H1 (cell line): ENCODE measurements around the gene ZNF74. TPM values are rescaled to one million over a fixed set of nuclear protein-coding genes. Genes with fewer than 3 reads are reported as not detected.
A peak's percentile ranks its signal among the peaks of the same experiment; 100 is the strongest.

ENCODE experiments used
- CTCF ChIA-PET: fragments of 300-600 bp; sonication (Branson Sonifier 250); formaldehyde crosslinking; loops from one replicate; lab custom pipeline; 2021; ENCODE audit not compliant: partially characterized antibody; lab: Charles Lee
- POLR2A ChIA-PET: fragments of 300-600 bp; sonication (Branson Sonifier 250); formaldehyde crosslinking; loops from one replicate; lab custom pipeline; 2021; ENCODE audit warnings: inconsistent platforms; ENCODE audit not compliant: partially characterized antibody; lab: Charles Lee
- DNase-seq, 2 experiments: peaks; one replicate each; pipeline versions ENCODE4 v3.0.0 to v3.0.0-alpha.2; 2010 to 2022; ENCODE audit warnings: low spot score in 2 of 2, low read depth in 1 of 2, mixed read lengths in 1 of 2
- FAIRE-seq: peaks from 2 replicates; lab custom pipeline; 2011; peaks lifted over from hg19 to GRCh38; lab: Jason Lieb, UNC
- H2AFZ ChIP-seq: 2 replicates; pipeline ENCODE4 v1.8.1; 2012; ENCODE audit warnings: low read length, inconsistent platforms
- H2AK5ac ChIP-seq: 2 replicates; pipeline ENCODE4 v1.6.1; 2013; ENCODE audit warnings: low read depth, low read length
- H2BK120ac ChIP-seq: replicated peaks from 2 replicates; pipeline ENCODE3; 2013; ENCODE audit warnings: low read depth, low read length, inconsistent platforms
- H2BK12ac ChIP-seq: 2 replicates; pipeline ENCODE4 v1.6.1; 2013; ENCODE audit warnings: low read depth, low read length
- H2BK15ac ChIP-seq: 2 replicates; pipeline ENCODE4 v1.6.1; 2013; ENCODE audit warnings: low read length
- H2BK20ac ChIP-seq: 2 replicates; pipeline ENCODE4 v1.6.1; 2013; ENCODE audit warnings: low read length
- H2BK5ac ChIP-seq: 2 replicates; pipeline ENCODE4 v1.6.1; 2013; ENCODE audit warnings: low read depth, low read length
- H3K14ac ChIP-seq: 2 replicates; pipeline ENCODE4 v1.6.1; 2013; ENCODE audit warnings: inconsistent platforms; ENCODE audit not compliant: insufficient read length
- H3K18ac ChIP-seq: 2 replicates; pipeline ENCODE4 v1.6.1; 2013; ENCODE audit warnings: low read length; ENCODE audit errors: extremely low read depth
- H3K23ac ChIP-seq: 2 replicates; pipeline ENCODE4 v1.6.1; 2013; ENCODE audit warnings: inconsistent platforms; ENCODE audit not compliant: insufficient read length
- H3K23me2 ChIP-seq: 2 replicates; pipeline ENCODE4 v1.6.1; 2013; ENCODE audit warnings: low read depth, low read length
- H3K27ac ChIP-seq: 2 replicates; pipeline ENCODE4 v1.6.1; 2011; ENCODE audit warnings: low read depth, low read length, inconsistent platforms
- H3K27me3 ChIP-seq, 4 experiments: replicated peaks in 1 of 4; 1 replicate in 1 of 4; 2 replicates in 3 of 4; pipeline versions ENCODE4 v1.6.1 to v1.8.1; 2011 to 2013; ENCODE audit warnings: low read length in 3 of 4, mild to moderate bottlenecking in 3 of 4, inconsistent platforms in 2 of 4, mixed read lengths in 2 of 4, moderate library complexity in 1 of 4; ENCODE audit not compliant: control insufficient read depth in 3 of 4, insufficient read depth in 3 of 4; ENCODE audit errors: extremely low read depth in 1 of 4
- H3K36me3 ChIP-seq, 4 experiments: 2 replicates each; pipeline versions ENCODE4 v1.6.1 to v1.8.1; 2011 to 2013; ENCODE audit warnings: mild to moderate bottlenecking in 4 of 4, low read length in 3 of 4, moderate library complexity in 2 of 4, control low read depth in 1 of 4, inconsistent platforms in 1 of 4; ENCODE audit not compliant: insufficient read depth in 4 of 4, control insufficient read depth in 2 of 4
- H3K4ac ChIP-seq: replicated peaks from 2 replicates; pipeline ENCODE3; 2013; ENCODE audit warnings: low read length, low read depth, mixed read lengths, inconsistent platforms; ENCODE audit not compliant: insufficient read length
- H3K4me1 ChIP-seq, 4 experiments: replicated peaks in 1 of 4; 1 replicate in 1 of 4; 2 replicates in 3 of 4; pipeline versions ENCODE4 v1.6.1 to v1.8.1; 2011 to 2013; ENCODE audit warnings: low read length in 3 of 4, inconsistent platforms in 2 of 4, mixed read lengths in 1 of 4; ENCODE audit not compliant: insufficient read depth in 4 of 4, control insufficient read depth in 3 of 4
- H3K4me2 ChIP-seq, 2 experiments: 2 replicates each; pipeline versions ENCODE4 v1.6.1 to v1.8.1; 2011 to 2013; ENCODE audit warnings: low read depth in 2 of 2, low read length in 2 of 2, control low read depth in 1 of 2, inconsistent platforms in 1 of 2, mild to moderate bottlenecking in 1 of 2; ENCODE audit not compliant: insufficient read depth in 1 of 2
- H3K4me3 ChIP-seq, 4 experiments: fragments of 200-600, 300-600 bp in 1 of 4; sonication (generic), shearing (Covaris generic), sonication (Bioruptor Twin) in 1 of 4; 2 replicates each; pipeline versions ENCODE4 v1.5.1 to v1.8.1; 2011 to 2016; ENCODE audit warnings: low read length in 4 of 4, low read depth in 3 of 4, control low read depth in 2 of 4, inconsistent platforms in 2 of 4, mild to moderate bottlenecking in 2 of 4, mixed read lengths in 1 of 4, moderate library complexity in 1 of 4; ENCODE audit not compliant: insufficient read depth in 2 of 4; ENCODE audit errors: extremely low read depth in 1 of 4
- H3K56ac ChIP-seq: replicated peaks from 2 replicates; pipeline ENCODE3; 2013; ENCODE audit warnings: low read depth, mild to moderate bottlenecking, mixed read lengths, low read length, inconsistent platforms; ENCODE audit not compliant: insufficient read length
- H3K79me1 ChIP-seq: 2 replicates; pipeline ENCODE4 v1.6.1; 2013; ENCODE audit warnings: low read depth, low read length, control low read depth
- H3K79me2 ChIP-seq, 2 experiments: 2 replicates each; pipeline versions ENCODE4 v1.6.1 to v1.8.1; 2012 to 2013; ENCODE audit warnings: low read length in 2 of 2, mild to moderate bottlenecking in 2 of 2, inconsistent platforms in 1 of 2; ENCODE audit not compliant: insufficient read depth in 2 of 2, control insufficient read depth in 1 of 2
- H3K9ac ChIP-seq, 4 experiments: replicated peaks in 1 of 4; 1 replicate in 1 of 4; 2 replicates in 3 of 4; pipeline versions ENCODE4 v1.6.1 to v1.8.1; 2011 to 2013; ENCODE audit warnings: low read depth in 3 of 4, low read length in 3 of 4, control low read depth in 2 of 4, mild to moderate bottlenecking in 2 of 4, moderate library complexity in 2 of 4, inconsistent platforms in 1 of 4; ENCODE audit errors: extremely low read depth in 1 of 4
- H3K9me3 ChIP-seq, 2 experiments: 2 replicates each; pipeline versions ENCODE4 v1.6.1 to v1.8.1; 2012 to 2013; ENCODE audit warnings: mild to moderate bottlenecking in 2 of 2, moderate library complexity in 2 of 2, control low read depth in 1 of 2, inconsistent platforms in 1 of 2, low read depth in 1 of 2, low read length in 1 of 2, mixed read lengths in 1 of 2; ENCODE audit not compliant: insufficient read depth in 2 of 2
- H4K20me1 ChIP-seq, 2 experiments: replicated peaks in 1 of 2; 2 replicates each; pipeline versions ENCODE3 to v1.8.1; 2011 to 2013; ENCODE audit warnings: inconsistent platforms in 2 of 2, low read length in 2 of 2, mild to moderate bottlenecking in 1 of 2; ENCODE audit not compliant: insufficient read depth in 2 of 2, control insufficient read depth in 1 of 2
- H4K5ac ChIP-seq: 2 replicates; pipeline ENCODE4 v1.6.1; 2013; ENCODE audit warnings: low read length, low read depth, mixed read lengths, inconsistent platforms; ENCODE audit not compliant: insufficient read length
- H4K8ac ChIP-seq: 2 replicates; pipeline ENCODE4 v1.8.0; 2013; ENCODE audit warnings: mild to moderate bottlenecking, moderate library complexity, low read length, inconsistent platforms; ENCODE audit not compliant: insufficient read depth; ENCODE audit errors: extremely low read depth
- H4K91ac ChIP-seq: replicated peaks from 2 replicates; pipeline ENCODE3; 2013; ENCODE audit warnings: low read length, mixed read lengths, inconsistent platforms; ENCODE audit not compliant: insufficient read length
- BCL11A ChIP-seq, 2 experiments: IDR thresholded peaks; one replicate each; pipeline ENCODE4 v1.6.1; 2011; ENCODE audit warnings: low read depth in 2 of 2, low read length in 2 of 2, mild to moderate bottlenecking in 2 of 2
- CBX5 ChIP-seq: fragments of 300-800, 300-1000 bp; sonication (generic); IDR thresholded peaks from 2 replicates; pipeline ENCODE4 v1.7.1; 2016; ENCODE audit warnings: antibody characterized with exemption, low read length, low read depth
- CEBPB ChIP-seq: IDR thresholded peaks from 2 replicates; pipeline ENCODE4 v1.6.1; 2012; ENCODE audit warnings: low read depth, low read length
- CREB1 ChIP-seq: IDR thresholded peaks from 2 replicates; pipeline ENCODE4 v1.6.1; 2012; ENCODE audit warnings: inconsistent platforms
- EGR1 ChIP-seq: IDR thresholded peaks from 2 replicates; pipeline ENCODE4 v1.6.1; 2011; ENCODE audit warnings: low read depth, low read length, borderline replicate concordance
- EP300 ChIP-seq, 2 experiments: IDR thresholded peaks; 1 replicate in 1 of 2; 2 replicates in 1 of 2; pipeline ENCODE4 v1.6.1; 2011 to 2012; ENCODE audit warnings: low read depth in 2 of 2, low read length in 2 of 2, mild to moderate bottlenecking in 2 of 2, borderline replicate concordance in 1 of 2, inconsistent platforms in 1 of 2, moderate library complexity in 1 of 2
- EZH2 ChIP-seq: fragments of 200-600 bp; sonication (generic); IDR thresholded peaks from 2 replicates; pipeline ENCODE4 v1.7.1; 2012; ENCODE audit warnings: low read depth, mild to moderate bottlenecking, moderate library complexity, low read length, inconsistent platforms; ENCODE audit not compliant: severe bottlenecking
- GTF2F1 ChIP-seq: IDR thresholded peaks from 2 replicates; pipeline ENCODE4 v1.6.1; 2012; ENCODE audit warnings: low read depth, low read length, improper control_type of control experiment, borderline replicate concordance
- JUN ChIP-seq: IDR thresholded peaks from 2 replicates; pipeline ENCODE4 v1.6.1; 2011; ENCODE audit warnings: low read depth, mild to moderate bottlenecking, improper control_type of control experiment, low read length
- MAFK ChIP-seq: IDR thresholded peaks from 2 replicates; pipeline ENCODE4 v1.6.1; 2012; ENCODE audit warnings: low read depth, mild to moderate bottlenecking, improper control_type of control experiment, low read length
- NRF1 ChIP-seq: IDR thresholded peaks from 2 replicates; pipeline ENCODE4 v1.6.1; 2011; ENCODE audit warnings: mild to moderate bottlenecking, low read depth, low read length, improper control_type of control experiment
- SIN3A ChIP-seq, 2 experiments: IDR thresholded peaks in 1 of 2; conservative IDR thresholded peaks in 1 of 2; 2 replicates each; pipeline ENCODE4 v1.6.1; 2011 to 2012; ENCODE audit warnings: low read length in 2 of 2, improper control_type of control experiment in 1 of 2, low read depth in 1 of 2, mild to moderate bottlenecking in 1 of 2
- SP2 ChIP-seq: IDR thresholded peaks from 2 replicates; pipeline ENCODE4 v1.6.1; 2012; ENCODE audit warnings: mild to moderate bottlenecking, low read length, inconsistent platforms
- SP4 ChIP-seq: IDR thresholded peaks from 2 replicates; pipeline ENCODE4 v1.6.1; 2012; ENCODE audit warnings: low read length, inconsistent platforms
- TCF12 ChIP-seq: IDR thresholded peaks from 2 replicates; pipeline ENCODE4 v1.6.1; 2011; ENCODE audit warnings: low read depth, mild to moderate bottlenecking, low read length
- WGBS, 2 experiments: shearing (Covaris generic) in 1 of 2; methylation state at CpG; one replicate each; pipeline versions ENCODE4 v1.1.6 to v1.1.7; 2013 to 2015; ENCODE audit warnings: low lambda C conversion rate in 2 of 2, mixed read lengths in 2 of 2, inconsistent platforms in 1 of 2, low coverage in 1 of 2, missing lambda C conversion rate in 1 of 2; ENCODE audit not compliant: insufficient replicate concordance in 2 of 2, insufficient coverage in 1 of 2, insufficient read length in 1 of 2; ENCODE audit errors: extremely low coverage in 1 of 2, missing lambda C conversion rate in 1 of 2; 5-methylcytosine and 5-hydroxymethylcytosine counted together
- polyA plus RNA-seq, 7 experiments: library from polyadenylated mRNA; depleted of rRNA in 3 of 7; stranded (reverse) in 5 of 7; unstranded in 2 of 7; fragments of >200 nt in 5 of 7; fragments of 200-250 nt in 2 of 7; gene quantifications; 1 replicate in 5 of 7; 2 replicates in 1 of 7; 4 replicates in 1 of 7; pipeline versions ENCODE4 v1.2.1 to v1.2.3, GENCODE V29; 2011 to 2013; ENCODE audit warnings: missing spikeins in 2 of 7, mixed read lengths in 2 of 7
- total RNA-seq: library from RNA; stranded (reverse); fragmentation: NEBNext Ultra II Directional; extraction: Animal tissue kit (Norgen Biotek cat#: 25700); gene quantifications from 2 replicates; pipeline ENCODE4 v1.2.1, GENCODE V29; 2021

Gene ZNF74
- total and polyA plus RNA-seq, 2 of the 8 experiments (the other 6 are each of a cell fraction or from before 2014, with no cell fraction given): 29.7 to 45.7 TPM

- 100% methylated on average over 1 of the region's 1 CpG; no CpG with 5 or more reads in 1 of the 2 experiments for WGBS, 2 experiments
- no peak overlapping the region for H2BK120ac ChIP-seq
- TF ChIP-seq CREB1 (no peak), JUN (no peak), SIN3A (conservative IDR thresholded peaks at IDR 0.05 in 1 of 2, IDR thresholded peaks at IDR 0.05 in 1 of 2; ENCODE audit: low read depth in 1 of 2, low read length in 2 of 2) (no peak), SP4 (no peak), SP2 (no peak), CBX5 (no peak), MAFK (no peak), GTF2F1 (no peak), TCF12 (no peak), CEBPB (no peak), EP300 (IDR thresholded peaks at IDR 0.05; ENCODE audit: borderline replicate concordance in 1 of 2, low read depth in 2 of 2, low read length in 2 of 2) (no peak), NRF1 (no peak), BCL11A (IDR thresholded peaks at IDR 0.05; ENCODE audit: low read depth in 2 of 2, low read length in 2 of 2) (no peak), EZH2 (no peak), EGR1 (no peak)
These were observed 2.7 kb downstream of the ZNF74 start for GRCh38 chr22:20396639-20397038.

More at GRCh38 chr22:20396639-20397038, 2.7 kb downstream of the ZNF74 start:
- POLR2A ChIA-PET: no interaction called here
- no peak overlapping the region for H3K14ac ChIP-seq
- no peak overlapping the region for H2BK5ac ChIP-seq
- no peak overlapping the region for H2AFZ ChIP-seq
- CTCF ChIA-PET: interaction anchor here (0.7 to 1.5 kb wide), 2 partner anchors 10 to 1286 kb away, joined by 3 to 5 read pairs; no protein-coding TSS in a partner anchor
- H2BK20ac ChIP-seq: no peak overlapping the region
- H3K4me3 ChIP-seq: no peak overlapping the region
- H2BK12ac ChIP-seq: no peak overlapping the region
- H3K23ac ChIP-seq: no peak overlapping the region
- H3K27ac ChIP-seq: no peak overlapping the region
- no peak overlapping the region for H3K4ac ChIP-seq
- H3K9me3 ChIP-seq: no peaks in the 10 kb centered on the region
- no peak overlapping the region for H3K9ac ChIP-seq
- H4K5ac ChIP-seq: no peak overlapping the region
- H3K4me1 ChIP-seq: peaks cover 0 to 10% (median 8%) of the 10 kb centered on the region in 4 experiments; a peak in 5 of 7 replicates
- FAIRE-seq (no peak), DNase-seq (no peak)
- H3K79me2 ChIP-seq: peaks cover 4 to 50% of the 10 kb centered on the region in 2 experiments; a peak in 3 of 4 replicates
- H3K56ac ChIP-seq: no peak overlapping the region
- peaks cover 2 to 16% of the 10 kb centered on the region in 2 experiments for H4K20me1 ChIP-seq
- H2BK15ac ChIP-seq: no peak overlapping the region
- H3K27me3 ChIP-seq: no peaks in the 10 kb centered on the region
- peaks cover 13% of the 10 kb centered on the region for H3K79me1 ChIP-seq
- peaks cover 5% of the 10 kb centered on the region; the same call in 1 of the 2 replicates for H3K23me2 ChIP-seq
- no peak overlapping the region for H3K18ac ChIP-seq
- peak overlapping the region in 1 of 2 experiments; percentile 87; a peak in 1 of 4 replicates for H3K4me2 ChIP-seq
- no peak overlapping the region for H4K91ac ChIP-seq
- no peak overlapping the region for H4K8ac ChIP-seq
- H2AK5ac ChIP-seq: no peak overlapping the region
- H3K36me3 ChIP-seq: no peaks in the 10 kb centered on the region; a peak in 4 of 8 replicates
